ENCODE measurements around the gene CLCN2.

Gene CLCN2

DNA sequence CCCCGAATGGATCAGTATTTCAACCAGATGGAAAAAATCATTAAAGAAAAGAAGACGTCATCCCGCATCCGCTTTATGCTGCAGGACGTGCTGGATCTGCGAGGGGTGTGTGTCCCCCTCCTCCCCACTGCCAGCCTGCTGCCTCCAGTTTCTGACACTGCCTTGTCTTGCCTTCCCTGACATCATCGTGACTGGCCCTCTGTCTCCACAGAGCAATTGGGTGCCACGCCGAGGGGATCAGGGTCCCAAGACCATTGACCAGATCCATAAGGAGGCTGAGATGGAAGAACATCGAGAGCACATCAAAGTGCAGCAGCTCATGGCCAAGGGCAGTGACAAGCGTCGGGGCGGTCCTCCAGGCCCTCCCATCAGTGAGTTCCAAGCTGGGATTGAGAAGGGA is 36.1 kb downstream of the CLCN2 start:
- DNase-seq (ENCODE audit: low read depth): no peak

DNA sequence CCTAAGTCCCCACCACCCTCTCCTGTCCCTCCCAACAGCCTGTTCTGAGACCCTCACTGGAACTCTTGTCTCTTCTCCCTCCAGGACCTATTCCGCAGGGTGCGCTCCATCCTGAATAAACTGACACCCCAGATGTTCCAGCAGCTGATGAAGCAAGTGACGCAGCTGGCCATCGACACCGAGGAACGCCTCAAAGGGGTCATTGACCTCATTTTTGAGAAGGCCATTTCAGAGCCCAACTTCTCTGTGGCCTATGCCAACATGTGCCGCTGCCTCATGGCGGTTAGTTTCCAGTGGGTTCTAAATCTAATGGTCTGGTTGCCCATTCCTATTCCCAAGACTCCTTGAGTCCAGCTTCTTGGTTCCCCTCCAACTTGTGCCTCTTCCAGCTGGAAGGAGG is 37.7 kb downstream of the CLCN2 start:
- DNase-seq (ENCODE audit: low read depth): no peak

DNA sequence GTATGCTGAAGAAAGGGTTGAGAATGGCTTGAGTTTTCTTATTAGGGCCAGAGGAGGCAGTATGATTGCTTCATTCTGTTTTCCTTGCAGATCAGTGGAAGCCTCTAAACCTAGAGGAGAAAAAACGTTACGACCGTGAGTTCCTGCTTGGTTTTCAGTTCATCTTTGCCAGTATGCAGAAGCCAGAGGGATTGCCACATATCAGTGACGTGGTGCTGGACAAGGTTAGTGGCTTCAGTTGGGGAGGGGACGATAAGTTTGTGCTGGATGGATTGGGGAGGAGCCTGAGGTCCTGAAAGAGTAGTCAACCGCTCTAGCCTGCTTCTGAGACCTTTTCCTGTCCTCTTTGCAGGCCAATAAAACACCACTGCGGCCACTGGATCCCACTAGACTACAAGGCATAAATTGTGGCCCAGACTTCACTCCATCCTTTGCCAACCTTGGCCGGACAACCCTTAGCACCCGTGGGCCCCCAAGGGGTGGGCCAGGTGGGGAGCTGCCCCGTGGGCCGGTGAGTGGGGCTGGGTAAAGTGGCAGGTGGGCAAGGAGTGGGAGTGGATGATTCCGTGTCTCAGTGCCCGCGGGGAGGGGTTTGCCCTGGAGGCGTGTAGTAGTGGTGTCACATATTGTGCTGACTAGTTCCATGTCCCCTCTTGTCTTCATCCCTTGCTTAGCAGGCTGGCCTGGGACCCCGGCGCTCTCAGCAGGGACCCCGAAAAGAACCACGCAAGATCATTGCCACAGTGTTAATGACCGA is 38.5 kb downstream of the CLCN2 start:
- DNase-seq (ENCODE audit: low read depth): no peak

DNA sequence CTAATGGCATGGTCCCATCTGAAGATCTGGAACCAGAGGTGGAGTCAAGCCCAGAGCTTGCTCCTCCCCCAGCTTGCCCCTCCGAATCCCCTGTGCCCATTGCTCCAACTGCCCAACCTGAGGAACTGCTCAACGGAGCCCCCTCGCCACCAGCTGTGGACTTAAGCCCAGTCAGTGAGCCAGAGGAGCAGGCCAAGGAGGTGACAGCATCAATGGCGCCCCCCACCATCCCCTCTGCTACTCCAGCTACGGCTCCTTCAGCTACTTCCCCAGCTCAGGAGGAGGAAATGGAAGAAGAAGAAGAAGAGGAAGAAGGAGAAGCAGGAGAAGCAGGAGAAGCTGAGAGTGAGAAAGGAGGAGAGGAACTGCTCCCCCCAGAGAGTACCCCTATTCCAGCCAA is 39.7 kb downstream of the CLCN2 start:
- no peak for DNase-seq (ENCODE audit: low read depth)

DNA sequence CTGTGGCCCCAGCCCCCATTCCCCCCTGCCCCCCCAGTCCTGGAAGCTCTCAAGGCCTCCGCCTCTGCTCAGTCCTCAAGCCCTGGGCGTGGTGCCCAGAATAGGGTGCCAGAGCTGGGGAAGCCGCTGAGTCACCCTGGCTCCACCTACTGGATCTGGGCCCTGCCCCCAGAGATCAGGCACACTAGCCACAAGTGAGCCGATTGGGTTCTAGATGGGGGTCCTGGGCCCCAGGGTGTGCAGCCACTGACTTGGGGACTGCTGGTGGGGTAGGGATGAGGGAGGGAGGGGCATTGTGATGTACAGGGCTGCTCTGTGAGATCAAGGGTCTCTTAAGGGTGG is 41.3 kb downstream of the CLCN2 start:
- DNase-seq (ENCODE audit: low read depth): no peak

DNA sequence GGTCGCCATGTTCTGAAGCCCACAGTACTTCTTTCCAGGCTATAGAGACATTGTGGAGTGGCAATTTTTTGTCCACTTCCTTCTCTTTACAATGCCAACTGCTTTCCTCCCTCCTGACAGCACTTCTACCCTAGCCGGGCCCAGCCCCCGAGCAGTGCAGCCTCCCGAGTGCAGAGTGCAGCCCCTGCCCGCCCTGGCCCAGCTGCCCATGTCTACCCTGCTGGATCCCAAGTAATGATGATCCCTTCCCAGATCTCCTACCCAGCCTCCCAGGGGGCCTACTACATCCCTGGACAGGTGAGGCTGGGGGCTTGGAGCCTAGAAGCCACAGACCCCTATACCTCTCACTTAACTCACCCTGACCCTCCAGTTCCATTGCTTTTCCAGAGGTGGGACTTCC is 44.2 kb downstream of the CLCN2 start:
- no peak for DNase-seq (ENCODE audit: low read depth)

DNA sequence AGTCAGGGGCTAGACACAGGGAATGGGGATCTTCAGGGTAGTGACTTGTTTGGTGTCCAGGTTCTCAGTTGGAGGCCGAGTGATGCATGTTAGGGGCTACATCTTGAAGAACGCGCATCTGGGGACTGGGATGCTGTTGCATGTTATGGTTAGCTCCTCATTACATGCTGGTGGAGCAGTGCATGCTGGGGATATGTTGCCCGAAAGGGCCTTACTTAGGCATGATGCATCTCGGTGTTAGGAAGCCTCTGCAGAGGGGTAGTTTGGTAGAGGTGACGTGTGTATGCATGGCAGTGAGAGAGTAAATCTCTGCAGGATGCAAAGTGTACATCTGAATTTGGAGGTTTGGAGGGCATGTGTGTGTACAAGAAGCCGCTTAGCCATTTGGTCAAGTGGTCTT is 44.6 kb downstream of the CLCN2 start:
- DNase-seq (ENCODE audit: low read depth): no peak

DNA sequence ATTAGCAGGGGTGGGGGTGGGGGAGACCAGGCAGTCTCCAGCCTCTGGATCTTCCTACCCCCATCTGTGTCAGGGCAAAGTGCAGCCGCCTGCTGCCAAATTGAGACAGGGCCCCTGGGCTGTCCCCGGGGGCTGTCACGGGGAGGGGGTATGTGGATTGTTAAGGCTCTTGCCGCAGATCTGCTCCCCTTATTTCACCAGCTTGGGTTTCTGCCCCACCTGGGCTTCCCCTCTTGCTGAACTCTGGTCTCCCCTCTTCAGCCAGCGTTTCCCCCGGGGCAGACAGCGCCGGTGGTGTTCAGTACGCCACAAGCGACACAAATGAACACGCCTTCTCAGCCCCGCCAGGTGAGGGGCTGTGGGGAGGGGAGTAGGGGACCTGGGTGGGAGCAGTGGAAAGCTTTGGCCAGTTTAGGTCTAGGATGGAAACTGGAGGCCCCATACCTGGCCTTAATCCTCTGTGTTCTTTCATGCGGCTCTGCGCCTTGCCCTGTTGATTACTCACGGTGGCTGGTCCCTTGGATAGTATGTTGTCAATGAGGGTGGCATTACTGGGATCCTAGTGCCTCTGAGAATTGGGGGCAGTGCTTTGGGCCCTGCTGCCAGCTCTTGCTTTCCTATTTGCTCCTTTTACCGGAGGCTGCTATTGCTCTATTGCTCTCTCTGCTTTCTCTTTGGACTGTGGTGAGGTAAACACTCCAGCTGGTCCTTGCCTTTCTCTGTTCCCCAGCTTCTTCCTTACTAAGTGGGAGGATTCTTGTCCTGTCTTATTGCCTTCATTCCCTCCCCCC is 45.3 kb downstream of the CLCN2 start:
- DNase-seq (ENCODE audit: low read depth): no peak

DNA sequence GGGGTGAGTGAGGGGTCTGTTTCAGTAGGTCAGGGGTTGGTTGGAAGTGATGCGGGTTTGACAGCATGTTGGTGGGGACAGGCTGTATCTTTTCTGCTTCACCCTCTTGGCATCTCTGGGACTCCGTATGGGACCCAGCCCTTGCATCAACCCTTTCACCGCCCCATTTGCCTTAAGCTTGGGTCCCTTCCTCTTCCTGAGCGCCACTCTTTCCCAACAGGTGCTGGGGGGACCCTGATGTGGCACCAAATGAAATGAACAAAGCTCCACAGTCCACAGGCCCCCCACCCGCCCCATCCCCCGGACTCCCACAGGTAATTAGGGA is 45.9 kb downstream of the CLCN2 start:
- no peak for DNase-seq (ENCODE audit: low read depth)

DNA sequence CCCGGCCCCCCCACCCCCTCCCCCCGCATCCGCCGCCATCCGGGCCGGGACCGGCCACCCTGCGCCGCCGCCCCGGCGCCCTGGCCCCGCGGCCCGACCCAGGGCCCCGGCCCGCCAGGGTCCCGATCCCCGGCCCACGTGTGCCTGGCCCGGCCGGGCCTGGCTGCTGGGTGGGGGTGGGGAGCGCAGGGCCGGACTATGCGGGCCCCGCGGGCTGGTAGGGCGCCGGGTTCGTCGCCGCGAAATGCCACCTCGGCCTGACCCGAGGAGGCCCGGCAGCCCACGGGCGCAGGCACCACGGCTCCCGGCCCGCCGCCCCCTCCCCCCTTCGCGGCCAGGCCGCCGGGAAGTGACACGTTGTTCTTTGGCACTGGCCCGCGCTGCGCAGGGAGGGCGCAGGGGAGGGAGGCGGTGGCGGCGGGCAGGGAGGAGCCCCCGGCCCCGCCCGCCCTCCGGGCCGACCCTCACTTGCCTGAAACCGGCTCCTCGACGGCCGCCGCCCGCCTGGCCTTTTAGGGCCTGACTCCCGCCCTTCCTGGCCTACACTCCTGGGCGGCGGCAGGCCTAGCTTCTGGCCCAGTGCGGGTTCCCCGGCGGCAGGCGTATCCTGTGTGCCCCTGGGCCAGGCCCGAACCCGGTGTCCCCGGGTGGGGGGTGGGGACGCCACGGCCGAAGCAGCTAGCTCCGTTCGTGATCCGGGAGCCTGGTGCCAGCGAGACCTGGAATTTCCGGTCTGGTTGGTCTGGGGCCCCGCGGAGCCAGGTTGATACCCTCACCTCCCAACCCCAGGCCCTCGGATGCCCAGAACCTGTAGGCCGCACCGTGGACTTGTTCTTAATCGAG is 46.5 kb downstream of the CLCN2 start:
- peak; percentile 66 for DNase-seq (ENCODE audit: low read depth)

DNA sequence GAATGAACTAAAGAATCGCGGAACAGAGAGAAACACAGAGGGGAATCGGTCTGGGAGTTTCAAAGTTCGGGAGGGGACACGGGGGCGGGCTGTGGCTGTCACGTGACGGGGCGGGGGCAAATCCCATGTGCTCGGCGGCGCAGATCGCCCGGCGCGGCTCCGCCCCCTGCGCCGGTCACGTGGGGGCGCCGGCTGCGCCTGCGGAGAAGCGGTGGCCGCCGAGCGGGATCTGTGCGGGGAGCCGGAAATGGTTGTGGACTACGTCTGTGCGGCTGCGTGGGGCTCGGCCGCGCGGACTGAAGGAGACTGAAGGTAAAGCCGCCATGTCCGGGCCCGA is 47.1 kb downstream of the CLCN2 start, which contains the start of gene EIF4G1:
Gene EIF4G1 (plus strand): TSS at position 244 of the 337 bp plus-strand sequence. CDS start 1,191 bp downstream, outside the sequence.
- DNase-seq (ENCODE audit: low read depth): peak; percentile 88

DNA sequence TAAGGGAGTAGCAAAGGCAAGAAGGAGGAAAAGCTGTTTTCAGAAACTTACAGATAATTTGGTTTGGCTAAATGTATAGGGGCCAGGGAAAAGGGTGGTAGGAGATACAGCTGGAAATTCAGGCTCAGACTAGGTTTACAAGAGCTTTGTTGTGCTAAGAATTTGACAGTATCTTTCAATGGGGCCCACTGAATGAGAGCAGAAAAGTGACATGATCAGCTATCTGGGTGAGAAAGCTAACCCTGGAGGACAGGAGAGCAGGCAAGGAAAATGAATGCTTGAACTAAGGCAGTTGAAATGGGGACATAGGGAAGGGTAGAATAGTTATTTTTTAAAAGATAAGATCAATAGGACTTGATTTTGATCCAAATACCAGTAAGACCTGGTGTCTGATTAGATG is 49.8 kb downstream of the CLCN2 start:
- DNase-seq (ENCODE audit: low read depth): no peak

DNA sequence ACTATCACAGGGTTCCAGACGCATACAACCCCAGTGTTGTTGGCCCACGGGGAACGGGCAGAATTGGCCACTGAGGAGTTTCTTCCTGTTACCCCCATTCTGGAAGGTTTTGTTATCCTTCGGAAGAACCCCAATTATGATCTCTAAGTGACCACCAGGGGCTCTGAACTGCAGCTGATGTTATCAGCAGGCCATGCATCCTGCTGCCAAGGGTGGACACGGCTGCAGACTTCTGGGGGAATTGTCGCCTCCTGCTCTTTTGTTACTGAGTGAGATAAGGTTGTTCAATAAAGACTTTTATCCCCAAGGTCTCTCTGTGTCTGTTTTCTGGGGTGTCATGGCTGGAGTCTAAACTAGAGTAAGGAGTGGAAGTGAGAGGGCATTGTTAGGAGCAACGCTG is 52.7 kb downstream of the CLCN2 start:
- DNase-seq (ENCODE audit: low read depth): no peak

DNA sequence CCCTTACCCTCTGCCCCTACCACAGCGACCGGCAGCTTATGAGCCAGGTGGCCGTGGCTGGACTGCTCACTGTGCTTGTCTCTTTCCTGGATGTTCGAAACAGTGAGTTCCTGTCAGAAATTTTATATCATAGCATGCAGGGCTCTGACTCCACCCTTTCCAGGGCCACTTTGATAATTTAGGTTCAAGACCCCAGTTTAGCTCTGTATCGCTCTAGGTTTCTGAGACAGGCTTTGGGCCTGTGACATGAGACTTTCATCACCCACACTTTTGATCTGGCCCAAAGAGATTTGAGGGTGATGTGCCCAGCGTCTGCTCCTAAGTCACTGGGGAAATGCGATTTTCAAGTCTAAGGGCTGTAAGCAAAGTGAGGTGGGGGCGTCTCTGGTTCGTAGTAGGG is 53.5 kb downstream of the CLCN2 start:
- DNase-seq (ENCODE audit: low read depth): no peak

DNA sequence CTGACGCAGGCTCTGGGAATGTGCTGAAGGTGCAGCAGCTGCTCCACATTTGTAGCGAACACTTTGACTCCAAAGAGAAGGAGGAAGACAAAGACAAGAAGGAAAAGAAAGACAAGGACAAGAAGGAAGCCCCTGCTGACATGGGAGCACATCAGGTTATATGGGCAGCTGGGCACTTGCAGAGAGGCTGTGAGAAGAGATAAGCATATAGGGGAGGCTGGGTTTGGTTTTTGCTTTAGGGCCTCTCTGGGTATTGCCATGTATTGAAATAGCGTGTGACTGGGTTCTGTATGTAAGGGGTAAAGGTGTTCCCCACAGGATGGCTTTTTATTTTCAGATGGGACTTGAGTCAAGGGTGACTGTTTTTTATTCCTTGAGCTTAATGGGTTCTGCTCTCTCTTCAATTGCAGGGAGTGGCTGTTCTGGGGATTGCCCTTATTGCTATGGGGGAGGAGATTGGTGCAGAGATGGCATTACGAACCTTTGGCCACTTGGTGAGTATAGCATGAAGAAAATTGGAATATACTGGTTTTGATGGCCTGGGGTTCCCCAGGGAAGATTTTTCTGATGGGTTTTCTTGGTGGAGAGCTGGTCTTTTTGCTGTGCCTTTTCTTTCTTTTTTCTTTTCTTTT is 54.9 kb downstream of the CLCN2 start:
- DNase-seq (ENCODE audit: low read depth): no peak

DNA sequence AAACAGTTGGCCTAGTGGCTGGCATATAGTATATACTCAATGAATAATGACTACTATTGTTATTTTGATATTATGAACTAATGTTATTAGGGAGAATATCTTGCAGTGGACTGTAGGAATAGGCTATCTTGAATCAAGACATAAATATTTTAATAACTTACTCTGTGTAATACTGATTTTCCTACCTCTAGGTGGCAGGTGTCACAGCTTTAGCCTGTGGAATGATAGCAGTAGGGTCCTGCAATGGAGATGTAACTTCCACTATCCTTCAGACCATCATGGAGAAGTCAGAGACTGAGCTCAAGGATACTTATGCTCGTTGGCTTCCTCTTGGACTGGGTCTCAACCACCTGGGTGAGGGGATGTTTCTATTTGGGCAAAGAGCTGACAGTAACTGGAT is 55.8 kb downstream of the CLCN2 start:
- DNase-seq (ENCODE audit: low read depth): no peak

DNA sequence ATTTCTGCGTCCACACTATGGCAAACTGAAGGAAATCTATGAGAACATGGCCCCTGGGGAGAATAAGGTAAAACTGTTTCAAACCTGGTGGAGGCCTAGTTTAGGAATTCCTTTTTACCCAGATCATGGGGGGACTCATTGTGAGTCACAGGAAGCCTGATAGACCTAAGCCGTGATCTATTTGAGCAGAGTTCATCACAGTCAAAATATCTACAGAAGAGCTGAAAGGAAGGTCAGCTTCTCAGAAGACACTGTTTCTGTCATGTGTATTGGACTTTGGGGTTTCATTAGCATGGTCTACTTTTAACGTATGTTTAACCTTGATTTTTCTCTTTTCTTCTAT is 61.1 kb downstream of the CLCN2 start:
- DNase-seq (ENCODE audit: low read depth): no peak

DNA sequence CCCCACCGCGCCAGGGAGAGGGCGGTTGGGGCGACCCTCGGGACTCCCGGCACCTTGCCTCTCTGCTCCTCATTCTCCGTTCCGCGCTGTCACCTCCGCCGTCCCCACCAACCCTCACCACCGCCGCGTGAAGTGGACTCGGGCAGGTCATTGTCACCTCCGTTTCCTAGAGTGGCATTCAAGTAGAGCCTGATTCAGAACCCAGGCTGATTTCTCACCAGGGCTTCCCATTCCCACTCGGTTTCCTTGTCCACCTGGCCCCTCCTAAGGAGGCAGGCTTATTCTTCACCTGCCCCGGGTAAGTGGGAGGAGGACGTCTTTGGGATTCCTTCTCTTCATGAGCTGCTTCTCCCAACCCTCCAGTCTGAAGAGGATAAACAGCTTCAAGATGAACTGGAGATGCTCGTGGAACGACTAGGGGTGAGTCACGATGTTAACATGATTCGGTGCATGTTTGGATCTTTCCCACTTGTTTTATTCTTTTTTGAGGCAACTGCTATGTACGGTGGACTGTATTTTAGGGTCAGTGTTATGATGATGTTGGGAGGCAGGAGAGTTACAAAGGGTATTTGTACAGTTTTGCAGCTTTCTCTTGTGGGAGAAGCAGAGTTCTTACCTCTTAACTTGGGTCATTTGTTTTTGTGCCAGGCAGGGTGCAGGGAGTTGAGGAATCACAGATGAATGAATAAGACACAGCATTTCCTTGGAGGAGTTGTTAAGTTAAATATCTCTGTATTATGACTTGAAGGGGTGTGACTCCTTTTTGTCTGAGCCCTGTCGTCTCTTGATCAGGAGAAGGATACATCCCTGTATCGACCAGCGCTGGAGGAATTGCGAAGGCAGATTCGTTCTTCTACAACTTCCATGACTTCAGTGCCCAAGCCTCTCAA is 61.7 kb downstream of the CLCN2 start:
- no peak for DNase-seq (ENCODE audit: low read depth)

DNA sequence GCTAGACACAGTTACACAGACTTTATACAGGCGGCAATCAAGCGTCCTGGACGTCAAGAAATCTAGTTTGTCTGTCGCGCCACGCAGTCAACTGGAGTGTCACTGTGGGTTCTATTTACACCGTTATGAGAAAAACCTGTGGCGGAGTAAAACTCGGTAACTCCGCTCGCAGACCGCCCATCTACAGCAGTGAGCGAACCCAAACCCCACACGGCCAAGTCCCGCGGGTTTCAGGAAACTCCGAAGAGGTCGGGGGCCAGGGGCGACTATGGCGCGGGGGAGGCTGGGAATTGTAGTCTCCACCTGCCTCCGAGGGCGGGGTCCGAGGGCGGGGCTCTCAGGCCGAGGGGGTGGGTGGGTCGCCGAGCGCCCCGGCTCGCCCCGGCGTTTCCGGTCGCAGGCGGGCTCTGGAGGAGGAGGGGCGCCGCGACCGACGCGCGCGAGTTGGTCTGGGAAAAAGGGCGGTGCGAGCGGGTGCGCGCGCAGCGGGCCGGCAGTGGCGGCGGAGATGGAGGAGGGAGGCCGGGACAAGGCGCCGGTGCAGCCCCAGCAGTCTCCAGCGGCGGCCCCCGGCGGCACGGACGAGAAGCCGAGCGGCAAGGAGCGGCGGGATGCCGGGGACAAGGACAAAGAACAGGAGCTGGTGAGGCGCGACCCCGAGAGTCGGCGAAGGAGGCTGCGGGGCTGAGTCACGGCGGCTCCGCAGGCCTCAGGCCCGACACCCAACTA is 62.5 kb downstream of the CLCN2 start, which contains the start of gene PSMD2:
Gene PSMD2 (plus strand): TSS at position 483 of the 729 bp plus-strand sequence. CDS start 26 bp downstream, at position 509.
- peak; percentile 95 for DNase-seq (ENCODE audit: low read depth)

DNA sequence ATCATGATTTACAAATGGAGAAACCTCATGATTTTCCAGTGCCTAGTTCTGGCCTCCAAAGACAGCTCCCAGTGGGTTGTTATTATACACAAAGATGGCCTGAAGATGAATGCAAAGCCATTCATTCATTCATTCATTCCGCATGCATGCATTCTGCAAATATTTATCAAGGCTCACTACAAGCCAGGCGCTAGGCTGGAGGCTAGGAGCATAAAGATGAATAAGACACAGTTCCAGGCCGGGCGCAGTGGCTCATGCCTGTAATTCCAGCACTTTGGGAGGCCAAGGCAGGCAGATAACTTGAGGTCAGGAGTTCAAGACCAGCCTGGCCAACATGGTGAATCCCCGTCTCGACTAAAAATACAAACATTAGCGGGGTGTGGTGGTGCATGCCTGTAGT is 64.8 kb downstream of the CLCN2 start:
- DNase-seq (ENCODE audit: low read depth): no peak

All from T-helper 22 cell (primary cell).